Activated CD8-positive, alpha-beta T cell treated with anti-CD3 and anti-CD28 coated beads for 36 hours (primary cell): ENCODE measurements around the gene LIMS1. TPM values are rescaled to one million over a fixed set of nuclear protein-coding genes. Genes with fewer than 3 reads are reported as not detected.
A peak's percentile ranks its signal among the peaks of the same experiment; 100 is the strongest.
"Not testable (repeated sequence)": the region's sequence is repeated elsewhere in the genome, so short reads cannot be mapped to it uniquely, and the experiment has no call there.

Experiments used
- ATAC-seq: fragments of 200-7000 bp; cut with Tn5 transposase; one replicate; pipeline ENCODE4 v1.10.0; 2021; ENCODE audit warnings: mild to moderate bottlenecking, moderate library complexity
- CTCF ChIA-PET: fragments of 350-600 bp; sonication (Branson Sonifier 250); formaldehyde crosslinking; loops from one replicate; lab custom pipeline; 2021; ENCODE audit warnings: antibody characterized with exemption; lab: Charles Lee
- POLR2A ChIA-PET: fragments of 350-600 bp; sonication (Branson Sonifier 250); formaldehyde crosslinking; loops from one replicate; lab custom pipeline; 2021; ENCODE audit warnings: antibody characterized with exemption; lab: Charles Lee
- DNase-seq: peaks from one replicate; pipeline ENCODE4 v3.0.0-alpha.2; 2020
- H3K27ac Mint-ChIP-seq: one replicate; pipeline ENCODE4 v1.8.0; 2021; ENCODE audit warnings: mild to moderate bottlenecking, mixed read lengths
- H3K27me3 Mint-ChIP-seq: one replicate; pipeline ENCODE4 v1.8.0; 2021; ENCODE audit warnings: mixed read lengths
- H3K36me3 Mint-ChIP-seq: one replicate; pipeline ENCODE4 v1.8.0; 2021; ENCODE audit warnings: low read depth, mixed read lengths
- H3K4me1 Mint-ChIP-seq: one replicate; pipeline ENCODE4 v1.8.0; 2021; ENCODE audit warnings: low read depth, mixed read lengths
- H3K4me3 Mint-ChIP-seq: one replicate; pipeline ENCODE4 v1.8.0; 2021; ENCODE audit warnings: mild to moderate bottlenecking, moderate library complexity, mixed read lengths
- H3K9me3 Mint-ChIP-seq: one replicate; pipeline ENCODE4 v1.8.0; 2021; ENCODE audit warnings: mixed read lengths
- intact Hi-C: fragments of 100-400 bp; cut with micrococcal nuclease; formaldehyde crosslinking; loops from one replicate; pipeline ENCODE4 v1.10.0; 2022
- total RNA-seq, 2 experiments: library from RNA; stranded (reverse); gene quantifications; one replicate each; pipeline ENCODE4 v1.2.3, GENCODE V29; 2021

Gene LIMS1
- total RNA-seq, 2 experiments from 2014 or later: 48.1 to 51.7 TPM

- intact Hi-C loops, H3K4me3 Mint-ChIP-seq, H3K9me3 Mint-ChIP-seq, ATAC-seq, H3K27me3 Mint-ChIP-seq, H3K36me3 Mint-ChIP-seq, POLR2A ChIA-PET, DNase-seq, CTCF ChIA-PET, H3K27ac Mint-ChIP-seq: not testable (repeated sequence)
- H3K4me1 Mint-ChIP-seq: peaks cover 21% of the 10 kb centered on the region
Observed at GRCh38 chr2:108655270-108655669, 121.0 kb downstream of the LIMS1 start.

- DNase-seq, intact Hi-C loops, H3K36me3 Mint-ChIP-seq, H3K27ac Mint-ChIP-seq, POLR2A ChIA-PET, H3K27me3 Mint-ChIP-seq, H3K4me3 Mint-ChIP-seq, ATAC-seq, CTCF ChIA-PET, H3K9me3 Mint-ChIP-seq: not testable (repeated sequence)
- H3K4me1 Mint-ChIP-seq: peaks cover 14% of the 10 kb centered on the region
Observed at GRCh38 chr2:108656282-108656681, 122.0 kb downstream of the LIMS1 start.

- H3K4me3 Mint-ChIP-seq, H3K36me3 Mint-ChIP-seq, intact Hi-C loops, ATAC-seq, H3K27me3 Mint-ChIP-seq, DNase-seq, H3K27ac Mint-ChIP-seq, H3K9me3 Mint-ChIP-seq, CTCF ChIA-PET, POLR2A ChIA-PET: not testable (repeated sequence)
- peaks cover 14% of the 10 kb centered on the region for H3K4me1 Mint-ChIP-seq
Observed at GRCh38 chr2:108657517-108657916, 123.2 kb downstream of the LIMS1 start.

GRCh38 chr2:108658553-108658952 is 124.3 kb downstream of the LIMS1 start:
- H3K27ac Mint-ChIP-seq, CTCF ChIA-PET, H3K27me3 Mint-ChIP-seq, H3K4me3 Mint-ChIP-seq, H3K4me1 Mint-ChIP-seq, intact Hi-C loops, H3K36me3 Mint-ChIP-seq, H3K9me3 Mint-ChIP-seq, ATAC-seq, POLR2A ChIA-PET, DNase-seq: not testable (repeated sequence)

GRCh38 chr2:108661493-108661892 is 127.2 kb downstream of the LIMS1 start:
- intact Hi-C loops, H3K9me3 Mint-ChIP-seq, H3K27me3 Mint-ChIP-seq, POLR2A ChIA-PET, H3K36me3 Mint-ChIP-seq, H3K27ac Mint-ChIP-seq, H3K4me1 Mint-ChIP-seq, ATAC-seq, DNase-seq, CTCF ChIA-PET, H3K4me3 Mint-ChIP-seq: not testable (repeated sequence)

GRCh38 chr2:108662207-108662612 is 127.9 kb downstream of the LIMS1 start:
- H3K4me3 Mint-ChIP-seq, POLR2A ChIA-PET, H3K36me3 Mint-ChIP-seq, intact Hi-C loops, H3K4me1 Mint-ChIP-seq, H3K9me3 Mint-ChIP-seq, H3K27me3 Mint-ChIP-seq, DNase-seq, CTCF ChIA-PET: not testable (repeated sequence)
- peak overlapping the region; percentile 11 for H3K27ac Mint-ChIP-seq
- peak; percentile 47 for ATAC-seq

- H3K36me3 Mint-ChIP-seq, H3K27me3 Mint-ChIP-seq, POLR2A ChIA-PET, intact Hi-C loops, H3K9me3 Mint-ChIP-seq, DNase-seq, ATAC-seq, H3K4me3 Mint-ChIP-seq, CTCF ChIA-PET, H3K27ac Mint-ChIP-seq, H3K4me1 Mint-ChIP-seq: not testable (repeated sequence)
Observed at GRCh38 chr2:108663346-108663745, 129.1 kb downstream of the LIMS1 start.

- H3K4me3 Mint-ChIP-seq, DNase-seq, H3K27ac Mint-ChIP-seq, CTCF ChIA-PET, H3K9me3 Mint-ChIP-seq, H3K4me1 Mint-ChIP-seq, intact Hi-C loops, POLR2A ChIA-PET, H3K36me3 Mint-ChIP-seq, ATAC-seq, H3K27me3 Mint-ChIP-seq: not testable (repeated sequence)
Observed at GRCh38 chr2:108664089-108664488, 129.8 kb downstream of the LIMS1 start.

- H3K27ac Mint-ChIP-seq, H3K36me3 Mint-ChIP-seq, ATAC-seq, H3K4me1 Mint-ChIP-seq, DNase-seq, POLR2A ChIA-PET, H3K4me3 Mint-ChIP-seq, H3K9me3 Mint-ChIP-seq, CTCF ChIA-PET, H3K27me3 Mint-ChIP-seq, intact Hi-C loops: not testable (repeated sequence)
Observed at GRCh38 chr2:108664979-108665378, 130.7 kb downstream of the LIMS1 start.

GRCh38 chr2:108665975-108666374 is 131.7 kb downstream of the LIMS1 start:
- ATAC-seq, H3K36me3 Mint-ChIP-seq, H3K9me3 Mint-ChIP-seq, DNase-seq, intact Hi-C loops, H3K27ac Mint-ChIP-seq, H3K4me1 Mint-ChIP-seq, CTCF ChIA-PET, H3K4me3 Mint-ChIP-seq, H3K27me3 Mint-ChIP-seq, POLR2A ChIA-PET: not testable (repeated sequence)

GRCh38 chr2:108667140-108667539 is 132.9 kb downstream of the LIMS1 start:
- CTCF ChIA-PET, H3K4me3 Mint-ChIP-seq, H3K27me3 Mint-ChIP-seq, POLR2A ChIA-PET, H3K36me3 Mint-ChIP-seq, H3K4me1 Mint-ChIP-seq, ATAC-seq, DNase-seq, H3K27ac Mint-ChIP-seq, intact Hi-C loops, H3K9me3 Mint-ChIP-seq: not testable (repeated sequence)

GRCh38 chr2:108670282-108670681 is 136.0 kb downstream of the LIMS1 start:
- POLR2A ChIA-PET, H3K27me3 Mint-ChIP-seq, H3K4me1 Mint-ChIP-seq, H3K4me3 Mint-ChIP-seq, intact Hi-C loops, DNase-seq, CTCF ChIA-PET, ATAC-seq, H3K9me3 Mint-ChIP-seq, H3K36me3 Mint-ChIP-seq, H3K27ac Mint-ChIP-seq: not testable (repeated sequence)
